IPS DF 4.7 (cell line): ENCODE measurements around the gene KIAA1549.

Source experiments
- DNase-seq: peaks from one replicate; pipeline ENCODE4 v3.0.0-alpha.2; 2013; ENCODE audit warnings: low spot score; ENCODE audit errors: extremely low read depth

The KIAA1549 gene

DNA sequence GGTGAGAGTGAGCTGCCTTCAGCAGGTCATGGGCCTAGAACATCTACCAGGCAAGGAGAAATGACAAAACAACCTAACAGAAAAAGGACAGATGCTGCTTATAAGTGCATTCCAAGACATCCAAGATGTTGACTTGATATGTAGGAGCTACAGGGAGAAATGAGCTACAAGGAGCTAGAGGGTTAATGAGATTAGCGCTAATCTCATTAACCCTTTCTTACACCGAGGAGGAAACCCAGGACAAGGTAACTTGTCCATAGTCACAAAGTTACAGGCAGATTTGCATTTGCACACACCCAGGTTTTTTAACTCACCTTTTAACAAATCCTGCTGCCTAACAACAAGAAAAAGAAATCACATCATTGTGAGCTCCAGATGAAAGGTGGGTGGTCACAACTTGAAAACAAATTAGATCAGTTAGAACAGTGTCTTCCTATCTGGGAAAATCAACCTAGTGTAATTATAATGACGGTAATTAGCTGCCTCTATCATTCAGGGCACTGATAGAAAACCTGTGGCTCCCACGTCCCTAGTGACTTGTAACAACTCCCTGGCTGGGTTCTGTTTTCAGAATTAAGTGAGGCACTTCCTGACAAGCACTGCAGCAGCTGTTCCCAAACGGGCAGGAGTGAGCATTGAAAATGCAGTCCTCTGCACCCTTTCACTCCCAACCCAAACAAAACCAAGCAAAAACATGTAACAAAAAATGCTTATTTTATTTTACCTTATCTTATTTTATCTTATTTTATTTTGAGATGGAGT, 5.7 kb downstream of the KIAA1549 start:
- DNase-seq: no peak

DNA sequence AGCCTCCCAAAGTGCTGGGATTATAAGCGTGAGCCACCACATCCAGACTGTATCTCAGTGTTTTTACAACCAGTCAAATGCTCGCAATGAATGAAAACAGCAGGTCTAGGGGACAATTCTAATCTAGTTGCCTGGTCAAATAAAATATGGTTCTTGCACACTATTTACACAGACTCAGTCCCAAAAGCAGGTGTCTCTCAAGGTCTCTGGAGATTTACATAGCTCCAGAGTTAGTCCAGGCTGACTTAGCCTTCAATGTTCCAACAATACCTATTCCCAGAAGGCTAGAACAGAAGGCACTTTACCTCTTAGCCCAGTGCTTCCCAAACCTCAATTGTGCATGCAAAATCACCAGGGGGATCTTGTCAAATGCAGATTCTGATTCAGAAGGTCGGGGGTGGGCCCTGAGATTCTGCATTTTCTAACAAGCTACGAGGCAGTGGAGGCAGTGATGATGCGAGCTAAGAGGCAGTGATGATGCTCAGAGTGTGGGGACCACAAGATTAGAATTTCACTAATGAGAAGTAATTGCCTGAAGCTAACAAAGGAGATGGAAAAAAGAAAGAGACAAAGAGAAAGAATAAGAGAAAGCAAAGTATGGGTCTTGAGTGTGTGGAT, 6.4 kb downstream of the KIAA1549 start:
- no peak for DNase-seq

- DNase-seq: no peak
These were observed 7.1 kb downstream of the KIAA1549 start for GRCh38 chr7:138974103-138974502.

DNA sequence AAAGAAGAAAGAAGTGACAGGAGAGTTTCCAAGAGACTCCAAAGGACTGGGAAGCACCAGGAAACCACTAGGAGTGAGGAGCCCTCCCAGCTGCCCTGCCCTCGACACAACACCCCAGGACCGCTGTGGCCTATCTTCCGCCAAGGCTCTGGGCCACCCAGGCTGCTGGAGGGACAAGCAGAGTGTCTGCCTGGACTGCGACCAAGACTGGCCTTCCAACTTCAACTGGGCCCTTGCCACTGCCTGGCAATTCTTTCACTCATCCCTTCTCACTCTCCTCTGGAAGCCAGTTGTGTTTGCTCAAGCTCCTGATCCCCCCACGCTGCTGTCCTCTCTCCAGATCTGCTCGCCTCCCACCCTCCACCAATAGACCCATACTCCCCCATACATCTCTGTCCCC, 10.2 kb downstream of the KIAA1549 start:
- DNase-seq: no peak

DNA sequence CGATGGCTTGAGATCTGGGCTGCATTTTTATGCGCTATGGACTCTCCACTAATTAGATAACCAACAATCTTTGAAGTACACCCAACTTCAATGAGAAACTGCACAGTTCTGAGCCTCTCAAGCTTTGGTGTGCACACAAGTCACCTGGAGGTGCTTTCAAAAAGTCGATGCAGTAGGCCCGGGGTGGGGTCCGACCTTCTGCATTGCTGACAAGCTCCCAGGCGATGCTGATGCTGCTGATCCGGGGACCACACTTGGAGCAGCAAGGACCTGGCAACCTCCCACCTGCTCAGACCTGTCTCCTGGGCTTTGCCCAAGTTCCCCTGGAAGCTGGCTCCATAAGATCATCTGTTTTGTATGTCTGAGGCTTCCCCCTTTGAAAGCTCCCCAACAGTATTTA, 10.7 kb downstream of the KIAA1549 start:
- DNase-seq: no peak

DNA sequence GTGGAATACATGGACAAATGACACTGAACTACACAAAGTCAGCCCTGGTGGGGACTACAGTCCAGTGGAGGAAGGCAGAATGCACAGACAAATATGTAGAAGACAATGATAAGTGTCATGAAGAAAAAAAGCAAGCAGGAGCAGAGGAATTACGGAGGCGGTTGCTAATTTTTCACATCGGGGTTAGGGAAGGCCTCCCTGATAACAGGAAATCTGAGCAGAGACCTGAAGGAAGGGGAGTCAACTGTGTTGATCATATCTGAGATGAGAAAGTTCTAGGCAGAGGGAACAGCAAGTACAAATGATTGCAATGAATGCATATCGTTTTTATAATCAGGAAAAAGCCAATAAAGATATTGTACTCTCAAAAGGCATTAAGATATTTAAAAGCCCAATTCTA, 14.0 kb downstream of the KIAA1549 start:
- DNase-seq: no peak

- DNase-seq: no peak
These were observed 16.4 kb downstream of the KIAA1549 start for GRCh38 chr7:138964624-138965436.

DNA sequence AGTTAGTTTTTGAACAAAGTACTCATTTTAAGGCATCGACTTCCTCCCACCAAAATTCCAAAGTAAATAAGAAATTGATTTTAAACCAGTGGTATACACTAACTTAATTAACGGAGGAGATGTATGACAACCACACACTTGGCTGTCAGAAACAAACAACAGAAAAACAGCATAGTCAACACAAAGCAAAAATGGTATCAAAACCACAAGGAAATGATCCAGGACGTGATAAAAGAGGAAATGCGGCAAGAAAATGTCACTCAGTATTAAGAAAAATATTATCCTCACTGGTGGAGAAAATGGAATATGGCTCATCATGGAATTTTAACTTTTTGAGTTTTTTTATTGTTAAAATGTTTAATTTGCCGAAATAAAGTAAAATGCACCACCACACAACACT, 17.5 kb downstream of the KIAA1549 start:
- no peak for DNase-seq

DNA sequence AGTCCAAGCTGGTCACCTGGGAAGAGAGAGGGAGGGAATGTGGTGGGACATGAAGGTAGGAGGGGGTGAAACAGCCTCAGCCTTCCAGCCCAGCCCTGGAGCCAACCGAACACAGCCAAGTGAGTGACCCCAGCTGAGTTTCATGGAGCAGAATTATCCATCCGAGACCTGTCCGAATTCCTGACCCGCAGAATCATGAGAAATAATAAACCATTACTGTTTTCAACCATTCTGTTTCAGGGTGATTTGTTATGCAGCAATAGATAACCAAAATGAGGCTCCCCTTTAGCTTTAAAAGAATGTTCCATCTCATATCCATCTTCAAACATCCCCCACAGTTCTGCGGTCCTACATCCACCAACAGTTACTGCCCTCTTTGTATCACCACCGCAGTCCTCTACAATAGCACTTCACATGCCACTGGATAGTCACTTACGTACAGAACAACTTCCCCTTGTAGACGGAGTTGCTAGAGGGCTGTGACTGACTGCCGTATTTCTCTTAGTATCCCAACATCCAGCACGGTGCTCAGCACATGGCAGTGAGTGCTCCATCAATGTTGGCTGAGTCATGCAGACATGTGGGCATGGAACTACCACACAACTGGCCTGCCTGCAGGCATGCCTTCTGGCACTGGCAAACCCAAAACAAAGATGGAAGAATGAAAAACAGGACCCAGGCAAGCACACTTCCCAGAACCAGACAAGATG, 18.5 kb downstream of the KIAA1549 start:
- no peak for DNase-seq

DNA sequence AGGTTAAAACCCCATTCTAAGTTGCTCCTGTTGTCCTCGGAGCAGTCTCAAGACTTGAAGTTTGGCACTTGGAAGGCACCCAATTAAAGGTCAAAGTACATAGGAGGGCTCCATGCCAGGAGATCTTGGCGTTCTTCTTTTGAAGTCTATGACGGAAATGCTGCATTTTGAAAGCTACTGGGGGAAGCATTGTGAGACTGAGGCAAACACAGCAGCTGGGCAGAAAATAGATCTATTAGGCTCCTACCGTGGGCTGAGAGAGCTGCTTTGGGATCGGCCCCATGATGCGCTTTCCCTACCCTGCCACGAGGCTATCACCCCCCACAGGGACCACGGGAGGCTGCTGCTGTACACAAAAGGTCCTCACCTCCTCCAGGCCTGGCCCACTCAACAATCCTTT, 20.0 kb downstream of the KIAA1549 start:
- DNase-seq: no peak

- no peak for DNase-seq
These were observed 22.7 kb downstream of the KIAA1549 start for GRCh38 chr7:138958391-138958956.

DNA sequence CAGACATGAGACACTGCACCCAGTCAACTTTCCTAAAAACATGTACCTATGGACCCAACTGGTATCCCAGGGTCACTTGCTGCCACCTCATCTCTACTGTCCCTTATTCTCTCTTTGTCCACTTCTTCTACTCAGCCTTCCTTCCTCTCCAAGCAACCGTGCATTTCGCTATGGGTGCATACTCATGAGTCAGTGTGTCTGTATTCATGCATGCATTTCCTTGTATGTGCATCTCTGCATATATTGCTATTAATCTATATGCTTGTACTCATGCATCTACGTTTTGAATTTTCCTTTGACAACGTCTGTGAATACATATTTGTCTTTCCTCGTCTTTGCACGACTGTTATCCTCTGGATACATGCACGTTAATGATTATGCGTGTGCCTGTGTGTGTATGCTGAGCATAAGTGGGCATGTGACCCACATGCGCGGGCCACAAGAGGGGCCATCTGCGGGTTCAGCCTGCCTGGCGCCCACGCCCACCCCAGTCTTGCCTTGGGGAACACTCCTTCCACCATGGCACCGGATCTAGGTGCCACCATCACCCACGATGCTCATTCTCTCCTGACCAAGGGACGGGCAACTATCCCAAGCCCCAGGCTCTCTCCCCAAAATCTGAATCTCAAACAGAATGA, 23.3 kb downstream of the KIAA1549 start:
- DNase-seq: no peak

- no peak for DNase-seq
These were observed 24.0 kb downstream of the KIAA1549 start for GRCh38 chr7:138957217-138957616.

DNA sequence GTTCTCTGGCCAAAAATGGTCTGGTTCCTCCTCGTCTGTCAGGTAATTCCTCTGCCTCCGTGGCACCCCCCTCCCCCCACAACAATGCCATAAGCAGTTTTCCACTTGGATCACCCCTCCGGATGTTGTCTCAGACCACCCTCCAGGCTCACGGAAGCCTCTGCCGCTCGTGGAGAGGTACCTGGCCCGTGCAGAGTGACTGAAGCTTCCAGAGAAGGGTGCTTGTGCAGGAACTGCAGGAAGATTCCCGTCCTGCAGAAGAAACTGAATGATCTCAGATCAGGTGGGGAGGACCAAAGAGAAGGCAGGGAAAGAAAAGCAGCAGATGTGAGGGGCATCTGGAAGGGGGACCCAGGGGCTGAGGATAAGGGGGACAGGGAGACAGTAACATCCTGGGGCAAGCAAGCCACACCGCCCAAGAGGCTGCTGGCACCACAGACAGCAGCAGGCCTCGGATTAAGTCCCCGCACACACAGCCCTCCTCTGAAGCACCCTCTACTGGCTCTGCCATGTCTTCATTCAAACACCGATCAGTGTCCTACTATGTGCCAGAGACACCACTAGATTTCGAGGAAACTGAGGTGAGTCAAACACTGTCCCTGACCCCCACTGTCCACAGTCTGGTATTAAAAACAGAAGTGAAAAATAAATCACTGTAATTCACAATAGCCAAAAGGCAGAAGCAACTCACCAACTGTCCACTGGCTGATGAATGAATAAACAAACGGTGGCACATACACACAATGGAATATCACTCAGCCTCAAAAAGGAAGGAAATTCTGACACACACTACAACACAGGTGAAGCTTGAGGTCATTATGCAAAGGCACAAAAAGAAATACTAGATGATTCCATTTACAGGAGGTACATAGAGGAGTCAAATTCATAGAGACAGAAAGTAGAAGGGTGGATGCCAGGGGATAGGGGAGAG, 26.4 kb downstream of the KIAA1549 start:
- DNase-seq: no peak

- DNase-seq: no peak
These were observed 28.4 kb downstream of the KIAA1549 start for GRCh38 chr7:138952791-138953190.

DNA sequence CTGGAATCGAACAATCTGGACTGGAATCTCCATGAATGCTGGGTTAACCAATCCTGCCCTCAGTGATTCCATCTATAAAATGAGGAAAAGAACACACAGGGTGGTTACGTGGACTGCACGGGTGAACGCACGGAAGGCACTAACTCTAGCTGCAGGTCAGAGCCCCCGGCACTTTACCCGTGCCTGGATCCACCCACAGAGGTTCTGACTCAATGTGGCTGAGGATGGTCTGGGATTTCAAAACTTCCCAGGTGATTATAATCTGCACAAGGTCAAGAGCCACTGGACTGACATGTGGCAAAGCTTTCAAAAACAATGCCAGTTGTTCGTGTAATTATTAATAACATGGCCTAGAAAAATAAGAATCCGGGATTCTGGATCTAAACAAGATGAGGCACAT, 29.2 kb downstream of the KIAA1549 start:
- no peak for DNase-seq

GRCh38 chr7:138949421-138950088, 31.6 kb downstream of the KIAA1549 start:
- DNase-seq: no peak

- DNase-seq: no peak
These were observed 32.8 kb downstream of the KIAA1549 start for GRCh38 chr7:138948403-138948802.

DNA sequence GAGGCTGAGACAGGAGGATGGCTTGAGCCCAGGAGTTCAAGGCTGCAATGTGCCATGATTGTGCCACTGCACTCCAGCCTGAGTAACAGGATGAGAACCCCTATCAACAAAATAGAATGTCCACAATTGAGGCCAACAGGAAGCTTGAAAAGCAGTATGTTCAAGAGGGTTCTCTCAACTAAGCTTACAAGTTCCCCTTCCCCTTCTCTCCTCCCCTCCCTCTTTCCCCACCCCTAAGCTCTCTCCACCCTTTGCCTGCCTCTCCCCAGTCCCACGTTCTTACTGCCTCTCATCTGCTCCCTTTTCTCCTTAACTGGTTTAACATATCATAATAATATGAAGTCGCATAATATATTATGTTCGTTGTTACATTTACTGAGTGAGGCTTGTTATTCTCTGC, 35.4 kb downstream of the KIAA1549 start:
- DNase-seq: no peak
